HG02588 (cell line): Measurements from ENCODE around the gene MYO1B.

Source experiments
- ATAC-seq: cut with Tn5 transposase; IDR thresholded peaks from one replicate; pipeline ENCODE4 v1.9.1; 2021; ENCODE audit warnings: mild to moderate bottlenecking, moderate library complexity; ENCODE audit not compliant: unreplicated experiment

The MYO1B gene

GRCh38 chr2:191318729-191319078 lies 73.5 kb downstream of the MYO1B start:
- no peak for ATAC-seq

- ATAC-seq: no peak
These were observed 74.0 kb downstream of the MYO1B start for GRCh38 chr2:191319186-191319585.

GRCh38 chr2:191320881-191321280 lies 75.7 kb downstream of the MYO1B start:
- ATAC-seq: no peak

GRCh38 chr2:191321861-191322662 lies 76.9 kb downstream of the MYO1B start:
- peak; percentile 57 for ATAC-seq

- no peak for ATAC-seq
These were observed 77.8 kb downstream of the MYO1B start for GRCh38 chr2:191322828-191323506.

- ATAC-seq: no peak
These were observed 80.6 kb downstream of the MYO1B start for GRCh38 chr2:191325651-191326365.

- ATAC-seq: no peak
These were observed 82.3 kb downstream of the MYO1B start for GRCh38 chr2:191327484-191327883.

- no peak for ATAC-seq
These were observed 83.1 kb downstream of the MYO1B start for GRCh38 chr2:191328150-191328809.

GRCh38 chr2:191329841-191330240 lies 84.6 kb downstream of the MYO1B start:
- no peak for ATAC-seq

GRCh38 chr2:191333911-191334357 lies 88.7 kb downstream of the MYO1B start:
- ATAC-seq: no peak

- no peak for ATAC-seq
These were observed 90.8 kb downstream of the MYO1B start for GRCh38 chr2:191335875-191336464.

- ATAC-seq: no peak
These were observed 96.2 kb downstream of the MYO1B start for GRCh38 chr2:191341436-191341835.

GRCh38 chr2:191343796-191344338 lies 98.7 kb downstream of the MYO1B start:
- no peak for ATAC-seq

GRCh38 chr2:191345788-191346187 lies 100.6 kb downstream of the MYO1B start:
- no peak for ATAC-seq

- no peak for ATAC-seq
These were observed 102.0 kb downstream of the MYO1B start for GRCh38 chr2:191347154-191347553.

GRCh38 chr2:191347881-191348280 lies 102.7 kb downstream of the MYO1B start:
- ATAC-seq: no peak

- ATAC-seq: no peak
These were observed 104.8 kb downstream of the MYO1B start for GRCh38 chr2:191349990-191350389.

- no peak for ATAC-seq
These were observed 105.6 kb downstream of the MYO1B start for GRCh38 chr2:191350826-191351225.

- ATAC-seq: no peak
These were observed 106.1 kb downstream of the MYO1B start for GRCh38 chr2:191351298-191351697.

GRCh38 chr2:191351921-191352320 lies 106.7 kb downstream of the MYO1B start:
- ATAC-seq: no peak

- no peak for ATAC-seq
These were observed 107.3 kb downstream of the MYO1B start for GRCh38 chr2:191352536-191352935.
